GM06990 (cell line): Measurements from ENCODE around the gene ATXN2.

Experiments used
- DNase-seq: peaks from one replicate; pipeline ENCODE4 v3.0.0-alpha.2; 2011; ENCODE audit not compliant: insufficient read length; ENCODE audit errors: extremely low read depth
- H3K27me3 ChIP-seq: replicated peaks from 2 replicates; pipeline ENCODE4 v1.6.0; 2011; ENCODE audit warnings: low read length; ENCODE audit not compliant: control insufficient read depth, insufficient read depth
- H3K36me3 ChIP-seq: 2 replicates; pipeline ENCODE4 v1.5.1; 2011; ENCODE audit warnings: low read length; ENCODE audit not compliant: control insufficient read depth, insufficient read depth
- H3K4me3 ChIP-seq: replicated peaks from 2 replicates; pipeline ENCODE4 v1.5.1; 2011; ENCODE audit warnings: low read depth, mild to moderate bottlenecking, control low read depth, low read length
- TF ChIP-seq, protein P1 (sequence below): IDR thresholded peaks from 2 replicates; pipeline ENCODE4 v1.5.1; 2011; ENCODE audit warnings: low read length, control low read depth, mild to moderate bottlenecking, inconsistent platforms; ENCODE audit not compliant: insufficient read depth, poor library complexity, severe bottlenecking

Gene ATXN2

DNA sequence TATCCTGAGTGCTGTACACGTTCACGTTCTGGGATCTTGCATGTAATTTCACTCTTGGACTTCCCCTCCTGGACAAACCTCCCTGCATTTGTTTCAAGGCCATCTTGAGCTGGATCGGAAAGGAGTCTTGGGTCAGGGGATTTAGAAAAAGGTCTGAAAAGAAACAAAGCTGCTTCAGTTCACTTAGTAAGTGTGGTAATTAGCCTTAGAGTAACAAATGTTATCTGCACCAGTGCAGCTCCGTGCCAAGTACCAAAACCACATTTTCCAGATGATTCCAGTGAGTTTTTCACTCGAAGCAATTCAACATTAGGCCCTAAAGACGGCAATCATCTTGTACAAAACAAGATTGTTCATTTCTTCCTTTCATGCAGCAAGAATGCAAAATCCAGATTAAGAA is 39.4 kb upstream of the ATXN2 start:
- Histone ChIP-seq H3K27me3 (no peaks in the 10 kb centered on the region), H3K4me3 (no peak overlapping the region), H3K36me3 (peaks cover 1% of the 10 kb centered on the region)
- TF ChIP-seq, protein P1, sequence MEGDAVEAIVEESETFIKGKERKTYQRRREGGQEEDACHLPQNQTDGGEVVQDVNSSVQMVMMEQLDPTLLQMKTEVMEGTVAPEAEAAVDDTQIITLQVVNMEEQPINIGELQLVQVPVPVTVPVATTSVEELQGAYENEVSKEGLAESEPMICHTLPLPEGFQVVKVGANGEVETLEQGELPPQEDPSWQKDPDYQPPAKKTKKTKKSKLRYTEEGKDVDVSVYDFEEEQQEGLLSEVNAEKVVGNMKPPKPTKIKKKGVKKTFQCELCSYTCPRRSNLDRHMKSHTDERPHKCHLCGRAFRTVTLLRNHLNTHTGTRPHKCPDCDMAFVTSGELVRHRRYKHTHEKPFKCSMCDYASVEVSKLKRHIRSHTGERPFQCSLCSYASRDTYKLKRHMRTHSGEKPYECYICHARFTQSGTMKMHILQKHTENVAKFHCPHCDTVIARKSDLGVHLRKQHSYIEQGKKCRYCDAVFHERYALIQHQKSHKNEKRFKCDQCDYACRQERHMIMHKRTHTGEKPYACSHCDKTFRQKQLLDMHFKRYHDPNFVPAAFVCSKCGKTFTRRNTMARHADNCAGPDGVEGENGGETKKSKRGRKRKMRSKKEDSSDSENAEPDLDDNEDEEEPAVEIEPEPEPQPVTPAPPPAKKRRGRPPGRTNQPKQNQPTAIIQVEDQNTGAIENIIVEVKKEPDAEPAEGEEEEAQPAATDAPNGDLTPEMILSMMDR, result no peak
- no peak for DNase-seq

DNA sequence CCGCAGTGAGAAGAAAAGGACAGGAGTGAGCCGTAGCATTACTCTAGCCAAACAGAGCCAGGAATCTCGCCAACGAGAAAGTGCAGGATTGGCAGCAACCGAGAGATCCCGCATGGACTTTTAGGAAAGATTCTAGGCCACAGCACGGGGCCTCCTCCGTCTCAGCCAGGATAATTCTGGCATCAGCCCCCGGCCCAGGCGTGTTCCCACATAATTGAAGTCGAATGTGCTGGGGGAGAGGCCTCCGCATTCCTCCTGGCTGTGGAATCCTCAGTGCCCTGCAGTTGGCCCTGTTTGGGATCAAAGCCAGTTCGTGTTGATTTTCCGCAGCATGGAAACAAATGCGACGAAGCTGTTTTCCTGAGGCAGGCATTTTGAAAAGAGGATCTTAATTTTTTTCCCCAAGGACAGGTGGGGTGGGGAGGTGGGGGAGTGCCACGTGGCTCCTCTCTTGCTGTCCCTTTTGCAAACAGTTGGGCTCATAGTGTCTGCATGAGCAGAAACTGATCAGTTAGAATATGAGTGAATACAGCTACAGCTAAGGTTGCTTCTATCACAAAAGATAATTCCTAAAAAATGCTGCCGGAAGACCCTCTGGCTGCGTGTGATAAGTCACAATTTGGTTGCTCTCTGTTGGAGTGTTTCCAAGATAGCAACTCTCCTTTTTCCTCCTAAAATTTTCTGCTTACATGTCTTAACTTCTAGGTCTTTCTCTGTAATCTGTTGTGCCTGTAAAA is 37.3 kb upstream of the ATXN2 start:
- TF ChIP-seq, protein P1, result no peak

DNA sequence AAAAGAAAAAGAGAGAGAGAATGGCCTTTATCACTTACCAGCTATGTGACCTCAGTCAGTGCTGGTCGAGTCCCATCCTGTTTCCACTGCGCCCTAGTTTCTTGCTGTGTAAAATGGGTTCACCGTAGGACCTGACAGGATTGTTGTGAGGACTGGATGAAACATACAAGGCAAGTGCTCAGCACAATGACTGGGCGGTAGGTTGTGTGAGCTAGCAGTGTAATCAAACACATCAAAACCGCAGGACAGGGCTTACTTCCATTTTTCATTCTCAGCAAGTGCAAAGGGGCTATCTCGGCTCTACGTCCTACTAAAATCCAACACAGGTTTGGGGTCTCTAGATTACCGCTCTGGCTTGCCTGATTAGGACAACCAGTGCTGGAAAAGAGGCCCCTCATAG is 36.4 kb upstream of the ATXN2 start:
- TF ChIP-seq, protein P1, result no peak
- Histone ChIP-seq H3K36me3 (no peaks in the 10 kb centered on the region), H3K27me3 (no peaks in the 10 kb centered on the region), H3K4me3 (no peak overlapping the region)
- no peak for DNase-seq

More for the DNA sequence above, 37.3 kb upstream of the ATXN2 start:
- DNase-seq, result no peak
- Histone ChIP-seq H3K4me3 (no peak overlapping the region), H3K36me3 (no peaks in the 10 kb centered on the region), H3K27me3 (no peaks in the 10 kb centered on the region)

DNA sequence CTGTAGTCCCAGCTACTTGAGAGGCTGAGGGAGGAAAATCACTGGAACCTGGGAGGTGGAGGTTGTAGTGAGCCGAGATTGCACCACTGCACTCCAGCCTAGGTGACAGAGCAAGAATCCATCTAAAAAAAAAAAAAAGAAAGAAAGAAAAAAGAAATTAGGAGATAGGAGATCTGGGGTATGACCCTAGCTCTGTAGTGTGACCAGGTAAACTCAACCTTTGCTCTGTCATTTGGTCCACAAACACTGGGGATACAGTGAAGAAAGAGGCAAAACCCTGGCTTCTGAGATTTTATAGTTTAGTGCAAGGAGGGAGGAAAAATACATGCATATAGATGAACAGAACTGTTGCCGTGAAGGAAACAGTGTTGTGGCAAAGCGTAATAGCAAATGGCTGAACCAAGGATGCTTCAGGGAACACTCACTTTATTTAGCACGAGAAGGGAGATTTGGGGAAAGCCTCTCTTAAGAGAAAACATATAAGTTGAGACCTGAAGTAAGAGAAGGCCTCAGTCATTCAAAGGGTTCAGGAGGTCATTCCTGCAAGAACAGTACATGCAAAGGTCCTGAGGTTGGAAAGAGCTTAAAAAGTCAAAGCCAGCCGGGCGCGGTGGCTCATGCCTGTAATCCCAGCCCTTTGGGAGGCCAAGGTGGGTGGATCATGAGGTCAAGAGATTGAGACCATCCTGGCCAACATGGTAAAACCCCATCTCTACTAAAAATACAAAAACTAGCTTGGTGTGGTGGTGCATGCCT is 29.6 kb upstream of the ATXN2 start:
- Histone ChIP-seq H3K4me3 (no peak overlapping the region), H3K27me3 (no peaks in the 10 kb centered on the region), H3K36me3 (no peaks in the 10 kb centered on the region)
- no peak for DNase-seq
- TF ChIP-seq, protein P1, result no peak

DNA sequence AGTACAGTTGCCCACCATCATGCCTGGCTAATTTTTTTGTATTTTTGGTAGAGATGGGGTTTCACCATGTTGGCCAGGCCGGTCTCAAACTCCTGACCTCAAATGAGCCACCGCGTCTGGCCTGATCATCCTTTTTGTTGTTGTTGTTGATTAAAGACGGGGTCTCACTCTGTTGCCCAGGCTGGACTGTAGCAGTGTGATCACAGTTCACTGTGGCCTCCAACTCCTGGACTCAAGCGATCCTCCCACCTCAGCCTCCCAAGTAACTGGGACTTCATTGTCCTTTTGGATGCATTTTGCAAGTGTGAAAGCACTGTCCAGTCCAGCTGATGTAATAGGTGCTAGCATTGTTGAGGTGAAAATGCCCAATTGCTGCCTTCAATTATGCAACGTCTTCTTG is 27.1 kb upstream of the ATXN2 start:
- H3K27me3 ChIP-seq, result no peaks in the 10 kb centered on the region
- TF ChIP-seq, protein P1, result no peak
- H3K4me3 ChIP-seq, result no peak overlapping the region
- no peaks in the 10 kb centered on the region for H3K36me3 ChIP-seq
- DNase-seq, result no peak
